ENCODE measurements around the gene BRD1. TPM values are rescaled to one million over a fixed set of nuclear protein-coding genes. Genes with fewer than 3 reads are reported as not detected.

The BRD1 gene
- total RNA-seq, 2 experiments from 2014 or later = 56.7 to 56.9 TPM

GRCh38 chr22:49775191-49775866, 52.3 kb downstream of the BRD1 start:
- POLR2A ChIA-PET = interaction anchor here (0.8 to 1.1 kb wide), 2 partner anchors 14 kb away, joined by 3 read pairs; no protein-coding TSS in a partner anchor
- no peak for ATAC-seq (ENCODE audit: low read depth)
- H3K36me3 Mint-ChIP-seq = peaks cover 8% of the 10 kb centered on the region

GRCh38 chr22:49774499-49775151, 53.0 kb downstream of the BRD1 start:
- H3K27me3 Mint-ChIP-seq = no peaks in the 10 kb centered on the region
- H3K9me3 Mint-ChIP-seq = no peaks in the 10 kb centered on the region
- no peak for DNase-seq
- H3K4me1 Mint-ChIP-seq = peaks cover 7% of the 10 kb centered on the region
- H3K4me3 Mint-ChIP-seq = no peak overlapping the region
- peaks cover 8% of the 10 kb centered on the region for H3K36me3 Mint-ChIP-seq
- H3K27ac Mint-ChIP-seq = no peak overlapping the region
- POLR2A ChIA-PET = interaction anchor here (0.8 to 1.1 kb wide), 2 partner anchors 14 to 15 kb away, joined by 3 read pairs; no protein-coding TSS in a partner anchor
- ATAC-seq (ENCODE audit: low read depth) = no peak

More at GRCh38 chr22:49775191-49775866, 52.3 kb downstream of the BRD1 start:
- Mint-ChIP-seq H3K27ac (no peak overlapping the region), H3K27me3 (no peaks in the 10 kb centered on the region), H3K4me1 (peaks cover 7% of the 10 kb centered on the region), H3K4me3 (no peak overlapping the region), H3K9me3 (no peaks in the 10 kb centered on the region)
- DNase-seq = no peak

- H3K4me1 Mint-ChIP-seq = peaks cover 7% of the 10 kb centered on the region
- no peak overlapping the region for H3K4me3 Mint-ChIP-seq
- no peaks in the 10 kb centered on the region for H3K9me3 Mint-ChIP-seq
- ATAC-seq (ENCODE audit: low read depth) = no peak
- DNase-seq = no peak
- H3K27me3 Mint-ChIP-seq = no peaks in the 10 kb centered on the region
- H3K36me3 Mint-ChIP-seq = peaks cover 8% of the 10 kb centered on the region
- POLR2A ChIA-PET = no interaction called here
- H3K27ac Mint-ChIP-seq = no peak overlapping the region
Measured at GRCh38 chr22:49774046-49774445, 53.6 kb downstream of the BRD1 start.

- Mint-ChIP-seq H3K36me3 (peaks cover 8% of the 10 kb centered on the region), H3K4me3 (no peak overlapping the region), H3K27ac (no peak overlapping the region), H3K4me1 (peaks cover 7% of the 10 kb centered on the region), H3K9me3 (no peaks in the 10 kb centered on the region), H3K27me3 (no peaks in the 10 kb centered on the region)
- DNase-seq (no peak), ATAC-seq (ENCODE audit: low read depth) (no peak)
- POLR2A ChIA-PET = no interaction called here
Measured at GRCh38 chr22:49773531-49773930, 54.1 kb downstream of the BRD1 start.

GRCh38 chr22:49772692-49773091, 55.0 kb downstream of the BRD1 start:
- POLR2A ChIA-PET = no interaction called here
- Mint-ChIP-seq H3K9me3 (no peaks in the 10 kb centered on the region), H3K27ac (no peak overlapping the region), H3K4me3 (no peak overlapping the region), H3K4me1 (peaks cover 9% of the 10 kb centered on the region), H3K27me3 (no peaks in the 10 kb centered on the region), H3K36me3 (peaks cover 8% of the 10 kb centered on the region)
- DNase-seq (no peak), ATAC-seq (ENCODE audit: low read depth) (no peak)

- POLR2A ChIA-PET = no interaction called here
- Mint-ChIP-seq H3K27me3 (no peaks in the 10 kb centered on the region), H3K4me3 (no peak overlapping the region), H3K4me1 (peaks cover 9% of the 10 kb centered on the region), H3K9me3 (peaks cover 2% of the 10 kb centered on the region), H3K36me3 (peaks cover 8% of the 10 kb centered on the region), H3K27ac (no peak overlapping the region)
- DNase-seq = no peak
- no peak for ATAC-seq (ENCODE audit: low read depth)
Measured at GRCh38 chr22:49771266-49772065, 56.2 kb downstream of the BRD1 start.

GRCh38 chr22:49770547-49771265, 57.0 kb downstream of the BRD1 start:
- DNase-seq (no peak), ATAC-seq (ENCODE audit: low read depth) (peak; percentile 23)
- Mint-ChIP-seq H3K36me3 (peaks cover 8% of the 10 kb centered on the region), H3K4me1 (peaks cover 9% of the 10 kb centered on the region), H3K9me3 (peaks cover 3% of the 10 kb centered on the region), H3K27me3 (no peaks in the 10 kb centered on the region), H3K27ac (no peak overlapping the region), H3K4me3 (no peak overlapping the region)
- POLR2A ChIA-PET = interaction anchor here (1.0 kb wide), 1 partner anchor 166 kb away, joined by 3 read pairs; no protein-coding TSS in a partner anchor

- H3K4me3 Mint-ChIP-seq = no peak overlapping the region
- POLR2A ChIA-PET = interaction anchor here (1.0 kb wide), 1 partner anchor 166 kb away, joined by 3 read pairs; no protein-coding TSS in a partner anchor
- DNase-seq (peak; percentile 28), ATAC-seq (ENCODE audit: low read depth) (no peak)
- H3K27ac Mint-ChIP-seq = no peak overlapping the region
- peaks cover 8% of the 10 kb centered on the region for H3K36me3 Mint-ChIP-seq
- H3K4me1 Mint-ChIP-seq = peaks cover 9% of the 10 kb centered on the region
- no peaks in the 10 kb centered on the region for H3K27me3 Mint-ChIP-seq
- H3K9me3 Mint-ChIP-seq = peaks cover 3% of the 10 kb centered on the region
Measured at GRCh38 chr22:49769691-49770546, 57.8 kb downstream of the BRD1 start.

- POLR2A ChIA-PET = no interaction called here
- Mint-ChIP-seq H3K27me3 (no peaks in the 10 kb centered on the region), H3K4me3 (no peak overlapping the region), H3K4me1 (peaks cover 8% of the 10 kb centered on the region), H3K27ac (no peak overlapping the region), H3K36me3 (peaks cover 4% of the 10 kb centered on the region), H3K9me3 (peaks cover 3% of the 10 kb centered on the region)
- DNase-seq (peak; percentile 29), ATAC-seq (ENCODE audit: low read depth) (no peak)
Measured at GRCh38 chr22:49768951-49769690, 58.6 kb downstream of the BRD1 start.

GRCh38 chr22:49768077-49768910, 59.4 kb downstream of the BRD1 start:
- Mint-ChIP-seq H3K9me3 (peaks cover 3% of the 10 kb centered on the region), H3K4me1 (peaks cover 5% of the 10 kb centered on the region), H3K27me3 (no peaks in the 10 kb centered on the region), H3K4me3 (no peak overlapping the region), H3K27ac (no peak overlapping the region), H3K36me3 (no peaks in the 10 kb centered on the region)
- DNase-seq (peak; percentile 28), ATAC-seq (ENCODE audit: low read depth) (no peak)
- POLR2A ChIA-PET = interaction anchor here (0.7 to 1.5 kb wide), 2 partner anchors 157 to 347 kb away, joined by 4 to 5 read pairs; no protein-coding TSS in a partner anchor

Data from activated naive CD8-positive, alpha-beta T cell treated with anti-CD3 and anti-CD28 coated beads, Interleukin-2, amount 10 ng/mL, durations not matched to agents 7 days and 5 days (primary cell).